Epithelial cell of proximal tubule (primary cell): Measurements from ENCODE around the gene PLEKHA8. TPM values are rescaled to one million over a fixed set of nuclear protein-coding genes. Genes with fewer than 3 reads are reported as not detected.
A peak's percentile ranks its signal among the peaks of the same experiment; 100 is the strongest.

ENCODE experiments used
- DNase-seq: peaks from one replicate; pipeline ENCODE4 v3.0.0-alpha.2; 2011; ENCODE audit warnings: low read depth
- H3K4me3 ChIP-seq: 2 replicates; pipeline ENCODE4 v1.5.1; 2011; ENCODE audit warnings: low read depth, mild to moderate bottlenecking, low read length
- CTCF ChIP-seq: conservative IDR thresholded peaks from 2 replicates; pipeline ENCODE4 v1.5.1; 2012; ENCODE audit warnings: low read depth, mild to moderate bottlenecking, low read length
- total RNA-seq: library from RNA; depleted of rRNA; stranded (reverse); fragments of >200 nt; gene quantifications from 2 replicates; pipeline ENCODE4 v1.2.3, GENCODE V29; 2015

Gene PLEKHA8
- total RNA-seq, 1 donor from 2014 or later = 12.2 TPM

- no peak for TF ChIP-seq CTCF
- H3K4me3 ChIP-seq = no peak overlapping the region
- no peak for DNase-seq
These were observed 7.7 kb upstream of the PLEKHA8 start for GRCh38 chr7:30020535-30020934.

DNA sequence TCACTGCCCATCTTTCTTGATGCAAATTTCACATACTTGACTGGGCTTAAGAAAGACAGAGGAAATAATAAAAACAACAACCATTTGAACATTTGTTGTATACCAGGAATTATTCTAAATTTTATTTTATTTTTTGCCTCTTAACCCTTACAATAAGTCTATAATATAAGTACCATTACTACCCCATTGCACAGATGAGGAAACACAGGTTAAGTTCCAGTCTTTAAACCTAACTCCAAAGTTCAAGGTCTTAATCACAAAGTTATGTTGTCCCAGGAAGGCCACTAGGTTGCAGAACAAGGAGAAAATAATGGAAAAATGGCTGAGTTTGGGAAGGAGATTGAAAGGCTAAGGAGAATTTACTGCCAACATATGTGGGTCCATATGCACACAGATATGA is 5.2 kb upstream of the PLEKHA8 start:
- TF ChIP-seq CTCF = no peak
- no peak overlapping the region for H3K4me3 ChIP-seq
- DNase-seq = no peak

- no peak for DNase-seq
- TF ChIP-seq CTCF = no peak
- H3K4me3 ChIP-seq = no peak overlapping the region
These were observed 4.7 kb upstream of the PLEKHA8 start for GRCh38 chr7:30023524-30023923.

DNA sequence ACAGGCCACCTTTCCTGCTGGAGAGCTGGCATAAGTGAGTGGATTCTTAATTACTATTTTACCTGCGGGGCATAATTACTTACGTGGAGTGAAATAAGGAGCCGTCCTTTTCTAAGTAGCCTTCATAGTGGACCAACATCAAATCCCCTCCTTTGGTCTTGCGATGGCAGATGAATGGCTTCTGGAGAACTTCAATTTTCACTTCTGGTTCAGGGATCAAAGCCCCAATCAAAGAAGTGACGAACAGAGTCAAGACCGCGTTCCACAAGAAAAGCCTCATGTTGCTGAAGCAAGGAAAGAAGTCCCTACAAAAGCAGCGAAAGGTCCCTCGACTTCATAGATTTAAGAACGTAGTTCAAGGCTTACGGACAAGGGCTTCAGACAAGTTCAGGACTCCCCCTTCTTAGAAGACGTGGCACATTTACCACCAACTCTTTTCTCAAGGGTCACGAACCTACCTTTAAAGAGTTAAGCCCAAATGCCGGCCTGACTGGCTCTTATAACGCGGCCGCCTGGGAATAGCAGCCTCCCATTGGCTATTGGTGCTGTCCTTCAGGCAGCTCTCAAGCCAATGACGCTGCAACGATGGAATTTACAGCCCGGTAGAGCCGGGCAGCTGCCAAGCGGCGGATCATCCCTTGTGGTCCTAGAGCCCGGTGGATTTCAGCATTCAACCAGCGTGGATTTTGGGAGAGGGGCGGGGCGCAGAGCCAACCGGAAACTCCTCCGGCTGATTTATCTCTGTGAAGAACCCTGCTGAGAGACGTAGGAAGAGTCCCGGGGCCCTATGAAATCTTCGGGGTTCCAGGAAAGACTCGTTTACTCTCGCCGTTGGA is 1.8 kb upstream of the PLEKHA8 start, which contains the start of gene FKBP14:
FKBP14 (minus strand) TSS at position 474 of the 836 bp plus-strand sequence; CDS start at position 280, 194 bp downstream.
- DNase-seq = peak; percentile 96
- H3K4me3 ChIP-seq = peak within 1 kb of the TSS; percentile 68
- TF ChIP-seq CTCF = no peak

GRCh38 chr7:30027065-30027456 is 1.2 kb upstream of the PLEKHA8 start:
- no peak for TF ChIP-seq CTCF
- DNase-seq = peak; percentile 70
- peak overlapping the region; percentile 68 for H3K4me3 ChIP-seq

DNA sequence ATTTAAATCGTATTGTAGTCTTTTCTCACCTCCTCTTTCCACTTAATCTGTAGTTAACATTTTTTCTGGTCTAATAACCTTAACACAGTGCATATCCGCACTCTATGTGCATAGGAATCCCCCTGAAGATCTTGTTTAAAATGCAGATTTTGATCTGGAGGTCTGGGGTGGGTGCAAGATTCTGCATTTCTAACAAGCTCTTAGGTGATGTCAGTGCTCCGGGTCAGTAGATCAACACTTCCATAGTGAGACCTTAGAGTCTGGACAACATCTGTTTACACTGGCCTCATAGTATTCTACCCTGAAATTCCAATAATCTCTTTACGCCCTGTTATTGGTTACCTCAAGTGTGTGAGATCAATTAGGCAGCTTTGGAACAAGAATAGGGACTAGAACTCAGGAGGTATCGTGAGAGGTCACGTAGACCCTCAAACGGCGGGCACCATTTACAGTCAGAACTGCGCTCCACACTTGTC is 434 bp upstream of the PLEKHA8 start:
- TF ChIP-seq CTCF = no peak
- peak overlapping the region; percentile 68 for H3K4me3 ChIP-seq
- no peak for DNase-seq
